Mucosa of descending colon (tissue), 3 donors: ENCODE results near the gene ELK1. TPM values are rescaled to one million over a fixed set of nuclear protein-coding genes. Genes with fewer than 3 reads are reported as not detected.
"Not testable (repeated sequence)": the region's sequence is repeated elsewhere in the genome, so short reads cannot be mapped to it uniquely, and the experiment has no call there.

Experiments
- ATAC-seq: fragments of 200-7000 bp; cut with Tn5 transposase; one replicate; pipeline ENCODE4 v1.9.1; 2020; ENCODE audit warnings: mild to moderate bottlenecking, moderate library complexity
- DNase-seq, 3 donors: peaks; one replicate each; pipeline ENCODE4 v3.0.0-alpha.2; 2020
- H3K36me3 ChIP-seq: fragments of 200-600 bp; one replicate; pipeline ENCODE4 v1.8.0; 2021; ENCODE audit warnings: low read depth, mild to moderate bottlenecking
- H3K4me1 ChIP-seq: fragments of 200-600 bp; one replicate; pipeline ENCODE4 v1.8.0; 2021; ENCODE audit warnings: low read depth, mild to moderate bottlenecking
- H3K4me3 ChIP-seq: fragments of 200-600 bp; one replicate; pipeline ENCODE4 v1.8.0; 2021; ENCODE audit warnings: mild to moderate bottlenecking
- H3K9me3 ChIP-seq: fragments of 200-600 bp; one replicate; pipeline ENCODE4 v1.8.0; 2021; ENCODE audit warnings: mild to moderate bottlenecking
- CTCF ChIP-seq: fragments of 200-600 bp; IDR thresholded peaks from one replicate; pipeline ENCODE4 v1.8.0; 2022; ENCODE audit warnings: antibody characterized with exemption, mild to moderate bottlenecking
- intact Hi-C, 2 donors: fragments of 100-400 bp; cut with DNase I in 1 of 2; cut with micrococcal nuclease in 1 of 2; formaldehyde crosslinking; loops; one replicate each; pipeline versions ENCODE4 v1.11.0 to v1.11.1; 2022; cut with DNase I, micrococcal nuclease
- total RNA-seq, 3 donors: library from RNA; stranded (reverse); fragmentation: NEBNext Ultra II Directional in 2 of 3; extraction: Animal tissue kit (Norgen Biotek cat#: 25700) in 2 of 3; gene quantifications; one replicate each; pipeline versions ENCODE4 v1.2.1 to v1.2.4, GENCODE V29; 2021 to 2023
- donor health status: DM: no; HTN: no; CAD: no; lungs with moderate emphysema.
- donor health status: DM: no; HTN: no; CAD: no.
- donor health status: DM: no; HTN: yes; CAD: no.

ELK1 gene
- total RNA-seq, 3 donors from 2014 or later, result 24.5 to 28.2 (median 25.8) TPM

GRCh38 chrX:47608130-47608810 lies 42.1 kb downstream of the ELK1 start:
- TF ChIP-seq CTCF, result no peak
- intact Hi-C loops, result no loop called here

GRCh38 chrX:47607091-47607490 lies 43.3 kb downstream of the ELK1 start:
- H3K9me3 ChIP-seq, result no peaks in the 10 kb centered on the region
- H3K4me3 ChIP-seq, result no peak overlapping the region
- no peaks in the 10 kb centered on the region for H3K4me1 ChIP-seq
- intact Hi-C loops, result no loop called here
- DNase-seq (no peak), ATAC-seq (no peak)
- no peak for TF ChIP-seq CTCF
- no peaks in the 10 kb centered on the region for H3K36me3 ChIP-seq

More at GRCh38 chrX:47608130-47608810, 42.1 kb downstream of the ELK1 start:
- no peak for ATAC-seq
- no peak for DNase-seq
- no peak overlapping the region for H3K4me3 ChIP-seq
- H3K36me3 ChIP-seq, result no peaks in the 10 kb centered on the region
- no peaks in the 10 kb centered on the region for H3K4me1 ChIP-seq
- H3K9me3 ChIP-seq, result no peaks in the 10 kb centered on the region

GRCh38 chrX:47605024-47605423 lies 45.3 kb downstream of the ELK1 start:
- Histone ChIP-seq H3K9me3 (no peaks in the 10 kb centered on the region), H3K36me3 (no peaks in the 10 kb centered on the region), H3K4me3 (no peak overlapping the region), H3K4me1 (no peaks in the 10 kb centered on the region)
- DNase-seq (no peak), ATAC-seq (no peak)
- no peak for TF ChIP-seq CTCF
- intact Hi-C loops, result no loop called here

GRCh38 chrX:47603125-47603524 lies 47.2 kb downstream of the ELK1 start:
- H3K4me1 ChIP-seq, ATAC-seq, H3K9me3 ChIP-seq, H3K4me3 ChIP-seq, DNase-seq, H3K36me3 ChIP-seq, intact Hi-C loops: not testable (repeated sequence)

GRCh38 chrX:47597222-47597621 lies 53.1 kb downstream of the ELK1 start:
- no peak for DNase-seq

GRCh38 chrX:47596256-47596655 lies 54.1 kb downstream of the ELK1 start:
- intact Hi-C loops, result no loop called here

More at GRCh38 chrX:47597222-47597621, 53.1 kb downstream of the ELK1 start:
- ATAC-seq, result no peak
- no peaks in the 10 kb centered on the region for H3K4me1 ChIP-seq
- intact Hi-C loops, result no loop called here
- H3K4me3 ChIP-seq, result no peak overlapping the region
- no peaks in the 10 kb centered on the region for H3K36me3 ChIP-seq
- no peak for TF ChIP-seq CTCF
- no peaks in the 10 kb centered on the region for H3K9me3 ChIP-seq

More at GRCh38 chrX:47596256-47596655, 54.1 kb downstream of the ELK1 start:
- Histone ChIP-seq H3K4me3 (no peak overlapping the region), H3K36me3 (no peaks in the 10 kb centered on the region), H3K4me1 (no peaks in the 10 kb centered on the region), H3K9me3 (no peaks in the 10 kb centered on the region)
- no peak for TF ChIP-seq CTCF
- ATAC-seq (no peak), DNase-seq (no peak)
